HCT116 (cell line): ENCODE data around the gene RAP1A. TPM values are rescaled to one million over a fixed set of nuclear protein-coding genes. Genes with fewer than 3 reads are reported as not detected.

Experiments used
- ATAC-seq: fragments of 200-7000 bp; cut with Tn5 transposase; 2 replicates; pipeline ENCODE4 v1.9.1; 2020; ENCODE audit warnings: mild to moderate bottlenecking, moderate library complexity
- BruUV-seq: library from RNA; stranded (reverse); fragments of 400-500 nt; replicated peaks from 2 replicates; lab custom pipeline; 2021; lab: Mats Ljungman, UMichigan
- CTCF ChIA-PET: fragments of 300-600 bp; sonication (Branson Sonifier 250); formaldehyde crosslinking; loops from one replicate; lab custom pipeline; 2021; ENCODE audit warnings: antibody characterized with exemption; lab: Charles Lee
- POLR2A ChIA-PET: fragments of 300-600, 350-600 bp; sonication (Branson Sonifier 250); formaldehyde crosslinking; loops from one replicate; lab custom pipeline; 2021; ENCODE audit warnings: antibody characterized with exemption; lab: Charles Lee
- RAD21 ChIA-PET, 2 experiments: fragments of 300-600 bp; sonication (Branson Sonifier 250); formaldehyde crosslinking; loops; one replicate each; lab custom pipeline; 2023; ENCODE audit warnings: low total read pairs in 2 of 2; ENCODE audit not compliant: uncharacterized antibody in 2 of 2, unreplicated experiment in 2 of 2, low non-redundant PET in 1 of 2; lab: Charles Lee
- DNase-seq: peaks from one replicate; pipeline ENCODE4 v3.0.0-alpha.2; 2010; ENCODE audit warnings: low read depth, low spot score
- H2AFZ ChIP-seq: fragments of 200-600 bp; shearing (Covaris generic), sonication (generic); 2 replicates; pipeline ENCODE4 v1.6.1; 2017; ENCODE audit warnings: low read depth, mixed run types, mixed read lengths, antibody characterized with exemption, low read length; ENCODE audit not compliant: poor library complexity, severe bottlenecking
- H3K27ac ChIP-seq: 2 replicates; pipeline ENCODE4 v1.5.1; 2012; ENCODE audit warnings: low read depth, low read length
- H3K27me3 ChIP-seq: fragments of 200-600 bp; sonication (generic); 2 replicates; pipeline ENCODE4 v1.6.1; 2016; ENCODE audit warnings: mixed run types, low read length, mixed read lengths; ENCODE audit not compliant: insufficient read depth
- H3K36me3 ChIP-seq, 2 experiments: fragments of 200-500 bp in 1 of 2; fragments of 200-600 bp in 1 of 2; sonication (Bioruptor generic) in 1 of 2; sonication (generic) in 1 of 2; 2 replicates each; pipeline versions ENCODE4 v1.5.1 to v1.6.1; 2014 to 2016; ENCODE audit warnings: low read length in 2 of 2, inconsistent platforms in 1 of 2, mixed read lengths in 1 of 2, mixed run types in 1 of 2; ENCODE audit not compliant: insufficient read depth in 2 of 2, control insufficient read depth in 1 of 2
- H3K4me1 ChIP-seq, 2 experiments: fragments of 200-600 bp in 1 of 2; sonication (generic) in 1 of 2; 2 replicates each; pipeline versions ENCODE4 v1.5.1 to v1.6.1; 2012 to 2017; ENCODE audit warnings: low read length in 2 of 2, inconsistent platforms in 1 of 2, mild to moderate bottlenecking in 1 of 2, mixed read lengths in 1 of 2, mixed run types in 1 of 2, moderate library complexity in 1 of 2; ENCODE audit not compliant: insufficient read depth in 2 of 2, control insufficient read depth in 1 of 2
- H3K4me2 ChIP-seq: fragments of 200-600 bp; sonication (generic); 2 replicates; pipeline ENCODE4 v1.6.1; 2017; ENCODE audit warnings: mixed run types, low read length, mixed read lengths
- H3K4me3 ChIP-seq, 2 experiments: fragments of 200-600 bp in 1 of 2; sonication (generic) in 1 of 2; replicated peaks in 1 of 2; 2 replicates each; pipeline ENCODE4 v1.5.1; 2011 to 2016; ENCODE audit warnings: low read length in 2 of 2, control low read depth in 1 of 2, low read depth in 1 of 2, mild to moderate bottlenecking in 1 of 2, mixed read lengths in 1 of 2, mixed run types in 1 of 2
- H3K79me2 ChIP-seq: fragments of 200-600 bp; sonication (generic); 2 replicates; pipeline ENCODE4 v1.6.1; 2017; ENCODE audit warnings: mild to moderate bottlenecking, mixed run types, low read length, moderate library complexity, mixed read lengths; ENCODE audit not compliant: insufficient read depth
- H3K9ac ChIP-seq: fragments of 200-600 bp; sonication (generic); 2 replicates; pipeline ENCODE4 v1.6.1; 2016; ENCODE audit warnings: low read length, mixed read lengths
- H3K9me2 ChIP-seq: fragments of 200-600 bp; sonication (generic), shearing (Covaris generic); 2 replicates; pipeline ENCODE4 v1.6.1; 2017; ENCODE audit warnings: mixed run types, mild to moderate bottlenecking, moderate library complexity; ENCODE audit not compliant: insufficient read depth
- H3K9me3 ChIP-seq, 2 experiments: fragments of 200-500 bp in 1 of 2; fragments of 200-600 bp in 1 of 2; sonication (Bioruptor generic) in 1 of 2; sonication (generic) in 1 of 2; 2 replicates each; pipeline ENCODE4 v1.6.1; 2014 to 2017; ENCODE audit warnings: low read length in 2 of 2, mixed read lengths in 2 of 2, inconsistent platforms in 1 of 2, low read depth in 1 of 2, mild to moderate bottlenecking in 1 of 2, mixed run types in 1 of 2, moderate library complexity in 1 of 2; ENCODE audit not compliant: control insufficient read depth in 1 of 2, insufficient read depth in 1 of 2
- H4K20me1 ChIP-seq: fragments of 200-600 bp; sonication (generic), shearing (Covaris generic); 2 replicates; pipeline ENCODE4 v1.6.1; 2017; ENCODE audit warnings: mixed run types, mild to moderate bottlenecking, moderate library complexity; ENCODE audit not compliant: insufficient read depth
- CEBPB ChIP-seq: IDR thresholded peaks from 2 replicates; pipeline ENCODE4 v1.6.1; 2012; ENCODE audit warnings: low read depth
- EZH2 ChIP-seq: fragments of 200-600 bp; sonication (generic); IDR thresholded peaks from 2 replicates; pipeline ENCODE4 v1.6.1; 2017; ENCODE audit warnings: antibody characterized with exemption, mixed run types
- EZH2phosphoT487 ChIP-seq: fragments of 200-600 bp; IDR thresholded peaks from 2 replicates; pipeline ENCODE4 v1.6.1; 2018; ENCODE audit warnings: antibody characterized with exemption, borderline replicate concordance
- FOSL1 ChIP-seq: IDR thresholded peaks from 2 replicates; pipeline ENCODE4 v1.6.1; 2012; ENCODE audit warnings: low read depth
- JUND ChIP-seq: IDR thresholded peaks from 2 replicates; pipeline ENCODE4 v1.6.1; 2012
- POLR2A ChIP-seq: IDR thresholded peaks from 2 replicates; pipeline ENCODE4 v1.7.0; 2011; ENCODE audit warnings: borderline replicate concordance; ENCODE audit not compliant: insufficient read depth, insufficient read length; ENCODE audit errors: extremely low read depth
- RAD21 ChIP-seq: IDR thresholded peaks from 2 replicates; pipeline ENCODE4 v1.6.1; 2012; ENCODE audit warnings: low read depth, mild to moderate bottlenecking
- SP1 ChIP-seq: IDR thresholded peaks from 2 replicates; pipeline ENCODE4 v1.6.1; 2012; ENCODE audit warnings: low read depth
- YY1 ChIP-seq: IDR thresholded peaks from 2 replicates; pipeline ENCODE4 v1.6.1; 2011; ENCODE audit warnings: low read length, low read depth, moderate library complexity, mild to moderate bottlenecking; ENCODE audit not compliant: insufficient replicate concordance; ENCODE audit errors: extremely low read depth
- ZFX ChIP-seq: fragments of 450-650 bp; IDR thresholded peaks from 2 replicates; pipeline ENCODE4 v1.6.1; 2017
- intact Hi-C: fragments of 100-400 bp; cut with micrococcal nuclease; formaldehyde crosslinking; loops from 2 replicates; pipeline ENCODE4 v1.10.0; 2022
- total RNA-seq: library from RNA; stranded (reverse); gene quantifications from one replicate; pipeline ENCODE4 v1.2.1, GENCODE V29; 2021; ENCODE audit not compliant: unreplicated experiment

Gene RAP1A
- total RNA-seq, 1 experiment from 2014 or later = 46.2 TPM

DNA sequence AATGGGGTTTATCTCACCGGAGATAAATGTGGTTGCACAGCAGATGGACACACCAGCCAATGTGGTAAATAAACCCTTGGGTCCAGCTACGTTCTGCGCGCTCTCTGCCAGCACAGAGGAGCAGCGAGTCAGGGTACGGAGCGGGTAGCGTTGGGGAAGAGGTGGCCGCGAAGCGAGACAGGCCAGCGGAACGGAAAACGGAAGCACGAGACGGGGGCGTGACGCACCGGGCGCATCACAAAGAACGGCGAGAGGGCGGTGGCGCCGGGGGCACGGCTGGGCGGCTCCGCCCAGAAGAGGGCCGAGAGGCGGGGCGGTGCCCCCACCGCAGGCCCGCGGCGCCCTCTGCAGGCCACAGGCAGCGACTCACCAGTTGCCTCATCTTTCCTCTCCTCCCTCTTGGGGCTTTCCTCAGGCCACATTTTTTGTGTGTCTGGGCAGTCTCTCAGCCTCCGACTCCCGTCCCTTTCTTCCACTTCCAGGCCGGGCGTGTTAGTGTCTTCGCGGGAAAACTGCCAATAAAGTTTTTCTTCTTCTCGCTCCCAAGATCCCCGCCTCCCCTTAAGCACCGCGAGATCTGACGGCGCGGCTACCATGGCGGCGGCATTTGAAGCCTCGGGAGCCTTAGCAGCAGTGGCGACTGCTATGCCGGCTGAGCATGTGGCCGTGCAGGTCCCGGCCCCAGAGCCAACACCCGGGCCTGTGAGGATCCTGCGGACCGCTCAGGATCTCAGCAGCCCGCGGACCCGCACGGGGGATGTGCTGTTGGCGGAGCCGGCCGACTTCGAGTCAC is 135.9 kb downstream of the RAP1A start, which contains the start of gene DDX20 (continued):
- TF ChIP-seq POLR2A (peak; percentile 70), FOSL1 (no peak), CEBPB (no peak), EZH2 (no peak), YY1 (peak; percentile 86), SP1 (peak; percentile 75)

DNA sequence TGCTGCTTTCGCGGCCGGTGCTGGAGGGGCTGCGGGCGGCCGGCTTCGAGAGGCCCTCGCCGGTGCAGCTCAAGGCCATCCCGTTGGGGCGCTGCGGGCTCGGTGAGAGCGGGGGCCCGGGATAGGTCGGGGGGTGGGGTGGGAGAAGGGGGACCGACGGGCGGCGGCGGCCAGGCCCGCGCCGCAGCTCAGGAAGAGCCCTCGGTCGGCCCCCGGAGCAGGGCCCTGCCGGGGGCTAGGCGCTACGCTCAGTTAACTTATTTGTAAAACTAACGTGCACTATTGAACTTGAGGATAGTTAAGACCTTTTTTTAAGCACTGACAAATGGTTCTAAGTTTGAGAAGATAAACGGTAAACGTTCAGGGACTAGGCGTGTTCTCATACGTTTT is 136.5 kb downstream of the RAP1A start:
- Histone ChIP-seq H3K9me3 (no peaks in the 10 kb centered on the region), H3K36me3 (peaks cover 8 to 18% of the 10 kb centered on the region in 2 experiments), H3K9me2 (no peaks in the 10 kb centered on the region), H2AFZ (no peak overlapping the region), H3K79me2 (peaks cover 44% of the 10 kb centered on the region), H4K20me1 (no peaks in the 10 kb centered on the region), H3K27me3 (no peaks in the 10 kb centered on the region), H3K9ac (peak overlapping the region; percentile 90), H3K27ac (peak overlapping the region; percentile 89), H3K4me1 (peaks cover 11 to 18% of the 10 kb centered on the region in 2 experiments), H3K4me2 (peak overlapping the region; percentile 84), H3K4me3 (peak overlapping the region; percentile 68 to 83)
- CTCF ChIA-PET = interaction anchor here (0.7 to 2.6 kb wide), 6 partner anchors 9 to 274 kb away, joined by 3 to 8 read pairs (median 4); no protein-coding TSS in a partner anchor
- POLR2A ChIA-PET = no interaction called here
- intact Hi-C loops = no loop called here
- ATAC-seq (peak; percentile 34), DNase-seq (no peak)
- no TSS peak for BruUV-seq
- TF ChIP-seq EZH2phosphoT487 (no peak), ZFX (peak; percentile 59), RAD21 (no peak), JUND (no peak), YY1 (no peak), SP1 (no peak), FOSL1 (no peak)
- RAD21 ChIA-PET = interaction anchor here in 1 of 2 experiments (1.6 kb wide), 1 partner anchor 8 kb away, joined by 3 read pairs; no protein-coding TSS in a partner anchor
